ENCODE results near the gene C14orf119.

- TF ChIP-seq CTCF (IDR thresholded peaks at IDR 0.05; ENCODE audit: low read depth, low read length, poor library complexity, severe bottlenecking) = no peak
- no peak for TF ChIP-seq EZH2phosphoT487 (IDR thresholded peaks at IDR 0.05; ENCODE audit: borderline replicate concordance, low read length)
Measured at GRCh38 chr14:23097786-23098185, 2.5 kb downstream of the C14orf119 start.
